GM11168 (cell line): ENCODE results near the gene DNAJC10.
"Not testable (repeated sequence)": the region's sequence is repeated elsewhere in the genome, so short reads cannot be mapped to it uniquely, and the experiment has no call there.

Experiments
- in situ Hi-C: fragments of 300-500 bp; cut with MboI; formaldehyde crosslinking; loops from one replicate; pipeline ENCODE4 v1.12.0; 2022; ENCODE audit warnings: low sequenced_read_pairs; ENCODE audit not compliant: unreplicated experiment

Gene DNAJC10

GRCh38 chr2:182779323-182779722 lies 63.3 kb downstream of the DNAJC10 start:
- in situ Hi-C loops, result no loop called here

GRCh38 chr2:182781099-182781498 lies 65.0 kb downstream of the DNAJC10 start:
- in situ Hi-C loops, result not testable (repeated sequence)

GRCh38 chr2:182782686-182783085 lies 66.6 kb downstream of the DNAJC10 start:
- in situ Hi-C loops, result not testable (repeated sequence)

GRCh38 chr2:182784058-182784706 lies 68.1 kb downstream of the DNAJC10 start:
- in situ Hi-C loops, result no loop called here

- in situ Hi-C loops, result loop anchor here (5.0 kb wide), 1 partner anchor 198 kb away; no protein-coding TSS in a partner anchor
Measured at GRCh38 chr2:182784777-182785176, 68.7 kb downstream of the DNAJC10 start.

- in situ Hi-C loops, result no loop called here
Measured at GRCh38 chr2:182792441-182792840, 76.4 kb downstream of the DNAJC10 start.

GRCh38 chr2:182798736-182799135 lies 82.7 kb downstream of the DNAJC10 start:
- in situ Hi-C loops, result no loop called here

- in situ Hi-C loops, result no loop called here
Measured at GRCh38 chr2:182804128-182804527, 88.1 kb downstream of the DNAJC10 start.

- in situ Hi-C loops, result no loop called here
Measured at GRCh38 chr2:182807319-182807718, 91.3 kb downstream of the DNAJC10 start.

GRCh38 chr2:182810087-182810486 lies 94.0 kb downstream of the DNAJC10 start:
- in situ Hi-C loops, result no loop called here

GRCh38 chr2:182814380-182814779 lies 98.3 kb downstream of the DNAJC10 start:
- in situ Hi-C loops, result no loop called here

- in situ Hi-C loops, result no loop called here
Measured at GRCh38 chr2:182814804-182815203, 98.7 kb downstream of the DNAJC10 start.

- in situ Hi-C loops, result no loop called here
Measured at GRCh38 chr2:182816866-182817265, 100.8 kb downstream of the DNAJC10 start.

GRCh38 chr2:182817558-182817957 lies 101.5 kb downstream of the DNAJC10 start:
- in situ Hi-C loops, result no loop called here

- in situ Hi-C loops, result no loop called here
Measured at GRCh38 chr2:182818501-182818900, 102.4 kb downstream of the DNAJC10 start.

GRCh38 chr2:182818925-182819324 lies 102.9 kb downstream of the DNAJC10 start:
- in situ Hi-C loops, result no loop called here

GRCh38 chr2:182819412-182819811 lies 103.4 kb downstream of the DNAJC10 start:
- in situ Hi-C loops, result no loop called here

GRCh38 chr2:182821182-182821581 lies 105.1 kb downstream of the DNAJC10 start:
- in situ Hi-C loops, result no loop called here

- in situ Hi-C loops, result no loop called here
Measured at GRCh38 chr2:182822733-182823132, 106.7 kb downstream of the DNAJC10 start.

GRCh38 chr2:182824056-182824766 lies 108.2 kb downstream of the DNAJC10 start:
- in situ Hi-C loops, result no loop called here

- in situ Hi-C loops, result no loop called here
Measured at GRCh38 chr2:182824767-182825158, 108.7 kb downstream of the DNAJC10 start.

GRCh38 chr2:182826064-182826463 lies 110.0 kb downstream of the DNAJC10 start:
- in situ Hi-C loops, result no loop called here
